GM18498 (cell line): ENCODE measurements around the gene PRELID2.
"Not testable (repeated sequence)": the region's sequence is repeated elsewhere in the genome, so short reads cannot be mapped to it uniquely, and the experiment has no call there.

ENCODE experiments used
- ATAC-seq: cut with Tn5 transposase; IDR thresholded peaks from one replicate; pipeline ENCODE4 v1.9.1; 2021; ENCODE audit warnings: mild to moderate bottlenecking, moderate library complexity; ENCODE audit not compliant: unreplicated experiment

Gene PRELID2

GRCh38 chr5:145834917-145835847, at the start of gene PRELID2:
Gene PRELID2 (minus strand): TSS chr5:145835342. CDS start chr5:145835251, 91 bp downstream.
- ATAC-seq: peak; percentile 88

GRCh38 chr5:145874765-145875164, 39.6 kb upstream of the PRELID2 start:
- ATAC-seq: no peak

DNA sequence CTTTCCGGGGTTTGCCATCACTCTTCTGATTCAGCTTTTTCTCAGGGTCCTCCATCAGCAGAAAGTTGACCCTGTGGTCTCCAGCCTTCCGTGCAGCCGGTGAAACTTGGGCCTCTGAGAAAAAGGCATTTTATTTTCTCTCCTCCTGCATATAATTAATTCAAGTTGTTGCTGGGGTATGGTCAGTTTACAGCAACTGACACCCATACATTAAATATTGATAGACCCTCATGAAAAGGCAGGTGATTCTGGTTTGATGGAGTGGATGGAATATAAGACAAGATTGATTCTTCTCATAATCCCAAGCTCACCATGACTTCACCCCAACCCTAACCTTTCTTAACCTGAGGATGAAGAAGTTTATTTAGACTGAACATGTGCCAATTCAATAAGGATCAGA, 37.8 kb upstream of the PRELID2 start, which contains the start of gene GRXCR2:
GRXCR2 (minus strand) TSS at position 101 of the 400 bp plus-strand sequence; CDS start at position 55, 46 bp downstream.
- no peak for ATAC-seq

- no peak for ATAC-seq
These were observed 37.3 kb upstream of the PRELID2 start for GRCh38 chr5:145872486-145872885.

- no peak for ATAC-seq
These were observed 34.6 kb upstream of the PRELID2 start for GRCh38 chr5:145869753-145870152.

GRCh38 chr5:145867806-145868205, 32.7 kb upstream of the PRELID2 start:
- ATAC-seq: no peak

DNA sequence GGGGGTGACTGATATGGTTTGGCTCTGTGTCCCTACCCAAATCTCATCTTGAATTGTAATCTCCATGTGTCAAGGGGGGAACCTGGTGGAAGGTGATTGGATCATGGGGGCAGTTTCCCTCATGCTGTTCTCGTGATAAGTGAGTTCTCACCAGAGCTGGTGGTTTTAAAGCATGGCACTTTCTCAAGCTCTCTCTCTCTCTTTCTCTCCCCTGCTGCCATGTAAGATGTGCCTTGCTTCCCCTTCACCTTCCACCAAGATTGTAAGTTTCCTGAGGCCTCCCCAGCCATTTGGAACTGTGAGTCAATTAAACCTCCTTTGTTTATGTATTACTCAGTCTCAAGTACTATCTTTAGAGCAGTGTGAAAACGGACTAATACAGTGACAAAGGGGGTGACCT, 29.3 kb upstream of the PRELID2 start:
- ATAC-seq: not testable (repeated sequence)

- no peak for ATAC-seq
These were observed 27.9 kb upstream of the PRELID2 start for GRCh38 chr5:145863003-145863402.

DNA sequence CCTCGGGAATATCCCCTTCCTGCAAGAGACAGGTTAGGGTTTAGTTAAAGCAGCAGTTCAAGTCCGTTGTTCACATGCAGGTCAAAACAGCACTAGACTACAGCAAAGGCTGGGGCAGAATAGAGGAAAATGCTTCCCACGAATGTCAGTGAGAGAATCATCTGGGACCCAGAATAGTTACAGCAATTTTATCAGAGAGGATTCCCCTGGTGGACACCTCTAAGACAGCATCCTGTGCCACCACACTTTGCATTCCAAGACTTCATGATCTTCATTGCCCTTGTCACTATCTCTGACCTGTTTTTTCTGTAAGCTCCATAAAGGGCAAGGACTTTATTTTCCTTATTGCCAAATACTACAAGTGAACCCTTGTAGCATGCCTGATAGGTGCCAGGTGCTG, 24.8 kb upstream of the PRELID2 start:
- ATAC-seq: no peak

DNA sequence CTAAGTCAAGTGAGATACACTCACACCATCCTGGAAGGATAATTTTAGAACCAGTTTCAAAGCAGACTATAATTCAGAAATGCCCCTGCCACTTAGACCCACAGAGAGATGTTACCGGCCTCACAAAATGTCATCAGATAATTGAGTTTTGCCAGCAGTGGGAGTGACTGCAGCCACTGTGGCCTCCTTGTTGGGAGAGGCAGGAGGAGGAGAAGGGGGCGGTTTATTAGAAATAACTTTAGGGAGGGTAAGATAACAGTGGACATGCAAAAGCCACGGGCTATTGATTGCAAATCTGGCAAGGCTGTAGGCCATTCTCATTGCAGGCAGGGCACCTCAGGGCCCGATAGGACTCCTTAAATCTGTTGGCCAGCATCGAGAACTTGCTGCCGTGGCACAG, 24.3 kb upstream of the PRELID2 start:
- ATAC-seq: no peak

DNA sequence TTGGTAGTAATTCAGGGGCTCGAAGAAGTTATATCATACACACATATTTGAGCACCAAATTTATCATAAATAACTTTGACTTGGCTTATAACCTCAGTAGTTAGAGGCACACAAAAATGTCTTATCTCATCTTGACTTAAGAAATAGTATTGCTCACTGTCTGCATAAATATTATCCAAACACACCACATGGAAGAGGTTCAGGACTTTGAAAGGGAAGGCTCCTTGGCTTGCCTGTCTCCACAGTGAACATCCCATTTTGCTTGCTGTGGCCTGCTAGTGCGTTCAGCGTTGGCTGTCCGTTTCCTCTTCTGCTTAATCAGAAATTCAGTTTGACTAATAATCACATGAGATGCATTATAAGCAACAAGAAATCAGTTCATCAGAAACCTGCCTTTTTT, 23.8 kb upstream of the PRELID2 start:
- no peak for ATAC-seq

DNA sequence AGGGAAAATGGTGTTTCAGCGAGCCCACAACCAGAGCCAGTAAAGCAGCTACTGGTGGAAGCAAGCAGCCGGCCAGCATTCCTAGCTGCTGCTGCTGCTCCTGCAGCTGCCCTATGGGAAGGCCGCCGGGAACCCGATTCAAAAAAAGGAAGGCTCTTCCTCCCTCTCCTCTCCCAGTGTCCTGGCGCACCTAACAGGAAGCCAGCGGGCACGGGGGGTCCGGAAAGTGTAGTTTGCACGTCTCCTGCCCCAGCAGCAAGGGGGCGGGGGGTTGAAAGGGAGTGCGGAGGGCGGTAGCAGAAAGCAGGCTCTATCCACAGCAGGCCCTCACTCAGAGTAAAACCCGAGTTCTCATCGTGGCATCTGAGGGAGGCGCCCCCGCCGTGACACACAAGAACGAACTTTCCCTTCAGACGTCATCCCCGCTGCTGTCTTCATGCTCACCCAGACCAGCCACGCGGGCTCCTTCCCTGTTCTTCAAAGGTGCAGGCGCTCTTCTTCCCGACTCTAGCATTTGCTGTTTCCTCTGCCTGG, 21.2 kb upstream of the PRELID2 start:
- ATAC-seq: no peak

- no peak for ATAC-seq
These were observed 20.7 kb upstream of the PRELID2 start for GRCh38 chr5:145855763-145856267.

DNA sequence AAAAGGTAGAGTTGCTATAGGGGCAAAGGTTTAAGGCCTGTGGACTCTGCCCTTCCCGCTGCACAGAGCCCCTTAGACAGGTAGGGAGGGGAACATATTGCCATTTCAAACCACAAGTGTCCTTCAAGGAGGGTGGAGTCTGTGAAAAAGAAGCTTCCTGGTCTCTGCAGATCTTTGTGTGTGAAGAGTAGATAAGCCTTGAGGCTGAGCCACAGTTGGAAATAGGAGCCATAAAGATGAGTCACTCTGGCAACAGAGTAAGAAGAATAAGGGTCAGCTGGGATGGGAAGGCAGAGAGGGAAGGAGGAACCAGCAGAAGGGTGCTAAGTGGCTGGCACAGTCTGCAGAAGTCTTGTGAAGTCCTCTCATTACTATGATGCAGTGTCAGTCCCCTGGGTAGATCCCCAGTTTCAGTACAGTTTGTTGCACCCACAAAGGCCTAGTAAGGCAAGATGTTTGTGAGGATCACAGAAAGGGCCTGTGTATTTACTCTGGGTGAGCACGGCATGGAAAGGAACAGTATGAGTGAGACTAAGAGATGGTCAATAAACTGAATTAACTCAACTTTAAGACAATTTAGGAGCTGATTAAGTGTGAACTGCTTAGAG, 19.6 kb upstream of the PRELID2 start:
- ATAC-seq: no peak

DNA sequence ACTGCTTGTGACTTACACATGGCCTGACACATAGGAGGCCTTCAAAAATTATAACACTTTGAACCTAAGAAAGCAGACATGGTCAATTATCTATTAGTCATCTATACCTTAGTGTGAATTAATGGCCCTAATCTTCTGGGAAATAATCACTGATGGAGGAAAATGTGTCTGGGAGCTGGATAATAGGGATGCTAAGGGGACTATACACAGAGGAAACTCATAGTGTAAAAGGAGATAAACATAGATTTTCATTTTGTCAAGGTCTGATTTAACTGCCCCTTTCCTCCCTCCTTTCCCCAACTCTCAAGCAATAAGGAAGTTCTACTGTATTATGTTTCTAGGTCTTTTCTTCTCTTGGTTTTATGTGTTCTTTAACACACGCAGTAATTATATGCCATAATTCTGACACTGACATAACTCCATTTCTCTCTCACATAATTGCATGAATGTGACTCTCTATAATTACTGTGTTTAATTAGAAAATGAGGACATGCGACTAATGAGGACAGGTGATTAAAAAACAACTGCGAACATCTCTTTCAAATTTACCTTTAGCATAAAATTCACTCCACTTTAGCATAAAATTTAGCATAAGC, 18.7 kb upstream of the PRELID2 start:
- ATAC-seq: no peak

- ATAC-seq: no peak
These were observed 17.8 kb upstream of the PRELID2 start for GRCh38 chr5:145852990-145853389.

DNA sequence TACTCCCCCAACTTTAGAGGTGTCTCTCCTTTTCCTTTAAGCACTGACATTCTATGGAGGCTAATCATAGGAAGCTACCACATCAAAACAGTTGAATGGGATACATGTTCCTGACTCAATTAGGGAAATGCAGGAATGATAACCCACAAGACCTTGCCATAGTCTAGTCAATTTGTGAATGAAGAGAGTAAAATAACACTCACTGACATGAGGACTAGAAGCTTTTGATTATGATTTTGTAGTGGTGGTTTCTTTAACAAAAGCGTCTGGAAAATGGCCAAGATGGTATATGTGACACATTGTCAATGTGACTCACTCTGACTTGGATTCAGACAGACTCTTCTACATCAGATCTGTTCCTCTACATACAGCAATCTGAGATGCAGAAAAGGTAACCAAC, 13.7 kb upstream of the PRELID2 start:
- no peak for ATAC-seq

DNA sequence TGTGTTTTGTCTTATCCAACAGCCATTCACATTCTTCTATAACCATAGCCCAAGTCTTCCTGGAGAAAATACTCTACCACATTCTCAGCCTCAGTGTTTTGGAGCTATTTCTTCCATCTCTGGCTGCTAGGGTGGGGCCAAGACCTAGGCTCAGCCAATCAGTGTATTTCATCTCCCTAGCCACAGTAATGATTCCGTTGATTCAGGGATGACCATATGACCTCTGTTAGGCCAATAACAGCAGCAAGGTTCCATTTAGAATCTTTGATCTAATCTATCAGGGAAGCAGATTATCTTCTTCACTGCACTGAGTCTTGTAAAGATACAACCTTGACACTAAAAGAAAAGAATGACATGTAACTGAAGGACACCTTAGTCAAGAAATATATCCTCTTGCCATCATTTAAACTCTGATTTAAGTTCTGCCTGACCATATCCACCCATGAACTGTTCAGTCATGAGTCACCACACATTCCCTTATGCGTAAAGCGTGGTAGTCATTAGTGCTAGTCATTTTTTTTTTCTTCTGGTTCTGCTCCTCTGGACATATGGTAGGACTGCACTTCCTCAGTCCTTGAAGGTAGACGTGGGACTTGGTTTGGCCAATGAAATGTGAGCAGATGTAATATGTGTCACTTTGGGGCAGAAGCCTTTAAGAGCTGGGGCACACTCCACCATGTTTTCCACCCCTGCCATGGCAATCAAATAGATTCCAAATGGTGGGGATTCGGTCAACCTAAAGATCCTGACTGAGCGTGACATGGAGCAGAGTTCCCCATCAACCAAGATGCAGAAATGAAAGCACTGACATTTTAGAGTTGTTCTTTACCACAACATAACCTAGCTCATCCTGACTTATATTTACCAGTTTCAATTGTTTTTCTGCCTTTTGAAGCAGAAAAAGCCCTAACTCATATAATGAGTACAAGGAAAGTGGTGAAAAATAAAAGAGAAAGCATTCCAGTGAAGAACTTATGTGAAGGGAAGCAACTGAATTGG, 12.7 kb upstream of the PRELID2 start:
- ATAC-seq: no peak

DNA sequence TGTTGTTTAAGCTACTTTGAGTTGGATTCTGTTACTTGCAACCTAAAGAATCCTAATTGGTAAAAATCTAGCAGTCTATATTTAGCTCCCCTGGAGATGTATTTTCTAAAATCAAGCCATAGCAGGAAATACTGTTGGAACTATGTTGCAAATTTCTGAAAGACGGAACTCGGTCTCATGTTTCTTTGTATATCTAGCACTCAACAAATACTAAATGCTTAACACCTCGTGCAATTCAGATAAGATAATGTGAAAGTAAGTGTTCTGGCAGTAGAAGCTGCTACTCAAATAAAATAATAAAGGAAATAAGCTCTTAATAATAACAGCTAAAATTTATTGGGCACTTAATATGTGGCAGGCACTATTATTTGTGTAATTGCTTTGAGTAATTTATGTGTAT, 10.9 kb upstream of the PRELID2 start:
- ATAC-seq: no peak

- no peak for ATAC-seq
These were observed 6.2 kb upstream of the PRELID2 start for GRCh38 chr5:145841299-145841698.
